Hepatocyte (in vitro differentiated cells): ENCODE data around the gene LRRK1.

ENCODE experiments used
- CTCF ChIP-seq: fragments of 200-600 bp; sonication (generic); IDR thresholded peaks from 2 replicates; pipeline ENCODE4 v1.5.1; 2016; ENCODE audit warnings: antibody characterized with exemption, mild to moderate bottlenecking; ENCODE audit not compliant: poor library complexity
- EZH2 ChIP-seq: fragments of 200-600 bp; sonication (generic); IDR thresholded peaks from 2 replicates; pipeline ENCODE4 v1.6.1; 2016; ENCODE audit warnings: antibody characterized with exemption, mild to moderate bottlenecking, borderline replicate concordance
- EZH2phosphoT487 ChIP-seq: fragments of 200-600 bp; sonication (generic); IDR thresholded peaks from one replicate; pipeline ENCODE4 v1.6.1; 2018; ENCODE audit warnings: antibody characterized with exemption, mild to moderate bottlenecking, low read depth, moderate library complexity; ENCODE audit not compliant: unreplicated experiment, severe bottlenecking

GRCh38 chr15:100887211-100887913 lies 31.8 kb upstream of the LRRK1 start:
- TF ChIP-seq CTCF (no peak), EZH2 (no peak), EZH2phosphoT487 (no peak)
